Thoracic aorta (tissue), 2 donors: ENCODE measurements around the gene CNTNAP2. TPM values are rescaled to one million over a fixed set of nuclear protein-coding genes. Genes with fewer than 3 reads are reported as not detected.

Experiments used
- ATAC-seq: fragments of 150-250 bp; one replicate; pipeline ENCODE4 v1.8.0; 2017; ENCODE audit warnings: low read depth; ENCODE audit not compliant: insufficient number of reproducible peaks, low FRiP score
- DNase-seq: peaks from one replicate; pipeline ENCODE4 v3.0.0-alpha.2; 2020; ENCODE audit warnings: low spot score
- H3K27ac ChIP-seq, 2 donors: fragments of 200-600 bp; sonication (generic); 1 replicate in 1 of 2; 2 replicates in 1 of 2; pipeline ENCODE4 v1.5.1; 2016; ENCODE audit warnings: mild to moderate bottlenecking in 2 of 2, moderate library complexity in 2 of 2
- H3K27me3 ChIP-seq: fragments of 200-600 bp; sonication (generic); replicated peaks from 2 replicates; pipeline ENCODE4 v1.6.0; 2016; ENCODE audit warnings: mild to moderate bottlenecking; ENCODE audit not compliant: insufficient read depth
- H3K36me3 ChIP-seq: fragments of 200-600 bp; sonication (generic); one replicate; pipeline ENCODE4 v1.5.1; 2016
- H3K4me1 ChIP-seq, 2 donors: fragments of 200-600 bp; sonication (generic); 1 replicate in 1 of 2; 2 replicates in 1 of 2; pipeline versions ENCODE4 v1.5.1 to v1.6.0; 2016; ENCODE audit warnings: low read depth in 2 of 2, mild to moderate bottlenecking in 1 of 2; ENCODE audit not compliant: control insufficient read depth in 1 of 2
- H3K4me3 ChIP-seq: fragments of 200-600 bp; sonication (generic); 2 replicates; pipeline ENCODE4 v1.5.1; 2016; ENCODE audit warnings: mild to moderate bottlenecking
- H3K9me3 ChIP-seq: fragments of 200-600 bp; sonication (generic); 2 replicates; pipeline ENCODE4 v1.5.1; 2016
- CTCF ChIP-seq: fragments of 200-600 bp; sonication (generic); IDR thresholded peaks from one replicate; pipeline ENCODE4 v1.5.1; 2019; ENCODE audit warnings: antibody characterized with exemption
- total RNA-seq, 2 donors: library from RNA; depleted of rRNA; stranded (reverse); fragments of >200 nt; gene quantifications; one replicate each; pipeline versions ENCODE4 v1.1.0 to v1.2.3, GENCODE V29; 2016

The CNTNAP2 gene
- total RNA-seq, 2 donors from 2014 or later, result not detected

DNA sequence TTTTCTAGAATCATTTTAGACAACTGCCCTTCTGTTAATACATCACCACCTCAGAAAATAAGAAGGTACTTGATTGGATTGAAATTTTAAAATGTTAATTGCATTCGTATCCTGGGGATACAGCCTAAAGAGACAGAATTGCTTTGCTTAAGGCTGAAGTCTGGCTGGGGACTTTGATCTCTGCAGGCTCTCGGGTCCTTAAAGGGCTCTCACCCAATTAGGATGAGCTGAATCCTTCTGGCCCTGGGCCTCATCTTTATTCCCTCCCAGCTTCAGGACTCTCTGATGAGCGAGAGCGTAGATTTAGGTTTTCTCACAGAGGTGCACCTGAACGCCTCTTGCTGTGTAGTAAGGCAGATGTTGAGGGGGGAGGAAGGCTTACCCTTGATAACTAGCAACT, 1998.7 kb downstream of the CNTNAP2 start:
- H3K4me3 ChIP-seq, result no peak overlapping the region
- H3K4me1 ChIP-seq, result no peaks in the 10 kb centered on the region
- no peaks in the 10 kb centered on the region for H3K27me3 ChIP-seq
- ATAC-seq (no peak), DNase-seq (no peak)
- H3K36me3 ChIP-seq, result no peaks in the 10 kb centered on the region
- no peak for TF ChIP-seq CTCF
- H3K9me3 ChIP-seq, result no peaks in the 10 kb centered on the region
- no peak overlapping the region for H3K27ac ChIP-seq

- no peak for ATAC-seq
- Histone ChIP-seq H3K4me3 (no peak overlapping the region), H3K27ac (no peak overlapping the region), H3K27me3 (no peaks in the 10 kb centered on the region), H3K4me1 (no peaks in the 10 kb centered on the region), H3K36me3 (no peaks in the 10 kb centered on the region), H3K9me3 (no peaks in the 10 kb centered on the region)
- TF ChIP-seq CTCF, result no peak
- no peak for DNase-seq
These were observed 1999.6 kb downstream of the CNTNAP2 start for GRCh38 chr7:148116195-148116594.

DNA sequence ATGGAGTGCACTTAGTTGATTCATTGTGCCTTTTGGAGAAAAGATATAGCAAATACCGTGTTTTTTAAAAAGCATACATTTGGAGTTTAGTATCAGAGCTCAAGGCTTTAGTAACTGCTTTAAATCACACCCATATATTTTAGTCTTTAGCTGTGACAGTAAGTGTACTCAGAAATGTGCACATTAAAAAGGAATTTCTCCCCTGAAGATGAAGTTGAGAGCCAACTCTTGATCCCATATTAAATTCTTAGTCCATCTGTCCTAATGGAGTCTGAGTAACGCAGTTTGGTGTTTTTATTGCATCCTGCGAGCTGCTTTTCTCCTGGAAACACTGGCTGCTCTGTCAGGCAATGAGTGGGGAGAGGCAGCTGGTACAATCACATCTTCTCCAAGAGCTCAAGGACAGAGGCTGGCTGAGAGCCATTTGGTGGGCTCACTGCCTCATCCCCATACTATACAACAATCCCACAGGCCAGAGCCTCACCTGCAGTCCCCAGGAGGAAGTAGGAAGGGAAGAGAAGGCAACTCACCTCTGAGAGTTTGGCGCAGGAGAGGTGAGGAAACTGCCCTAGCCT, 2000.3 kb downstream of the CNTNAP2 start:
- no peaks in the 10 kb centered on the region for H3K9me3 ChIP-seq
- ATAC-seq, result no peak
- no peak overlapping the region for H3K27ac ChIP-seq
- no peaks in the 10 kb centered on the region for H3K27me3 ChIP-seq
- no peak for DNase-seq
- H3K36me3 ChIP-seq, result no peaks in the 10 kb centered on the region
- H3K4me3 ChIP-seq, result no peak overlapping the region
- no peaks in the 10 kb centered on the region for H3K4me1 ChIP-seq
- no peak for TF ChIP-seq CTCF

DNA sequence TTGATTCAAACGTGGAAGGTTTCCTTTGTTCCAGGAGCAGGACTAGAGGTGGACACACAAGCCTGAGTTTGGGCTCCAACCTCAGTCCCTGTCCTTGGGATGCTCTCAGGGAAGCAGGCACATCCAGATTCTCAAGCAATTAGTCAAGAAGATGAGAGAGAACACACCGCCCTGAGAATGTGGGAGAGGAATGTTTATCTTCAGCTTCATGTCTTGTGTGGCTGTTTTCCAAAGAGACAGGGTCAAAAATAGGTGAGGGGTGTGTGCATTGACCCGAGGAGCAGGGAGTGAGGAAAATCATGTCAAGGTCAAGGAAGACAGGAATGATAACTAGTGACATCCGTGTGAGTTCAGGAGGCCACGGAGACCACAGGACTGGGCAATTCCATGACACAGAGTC, 2001.8 kb downstream of the CNTNAP2 start:
- no peak for ATAC-seq
- TF ChIP-seq CTCF, result no peak

DNA sequence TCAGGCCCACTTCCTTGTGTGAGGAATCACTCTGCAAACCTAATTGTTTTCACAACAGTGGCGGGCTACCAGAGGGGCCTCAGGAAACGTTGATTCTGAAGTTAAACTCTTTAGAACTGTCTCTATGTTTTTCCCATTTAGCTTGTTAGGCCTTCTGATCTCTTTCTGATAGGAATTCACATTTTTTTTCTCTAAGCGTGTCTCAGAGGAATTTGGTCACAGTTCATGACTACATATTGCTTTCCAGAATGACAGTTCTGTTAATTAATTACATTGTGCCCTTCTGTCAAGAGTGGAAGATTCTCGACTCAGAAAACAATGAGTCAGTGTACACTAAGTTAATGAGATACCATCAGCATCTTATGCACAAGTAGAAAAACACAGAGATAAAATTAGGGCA, 2004.8 kb downstream of the CNTNAP2 start:
- DNase-seq (no peak), ATAC-seq (no peak)
- Histone ChIP-seq H3K9me3 (no peaks in the 10 kb centered on the region), H3K27me3 (no peaks in the 10 kb centered on the region), H3K36me3 (no peaks in the 10 kb centered on the region), H3K4me1 (no peaks in the 10 kb centered on the region), H3K27ac (no peak overlapping the region), H3K4me3 (no peak overlapping the region)
- TF ChIP-seq CTCF, result no peak

More for the DNA sequence above, 2001.8 kb downstream of the CNTNAP2 start:
- Histone ChIP-seq H3K4me1 (no peaks in the 10 kb centered on the region), H3K9me3 (no peaks in the 10 kb centered on the region), H3K27ac (no peak overlapping the region), H3K27me3 (no peaks in the 10 kb centered on the region), H3K36me3 (no peaks in the 10 kb centered on the region), H3K4me3 (no peak overlapping the region)
- DNase-seq, result no peak
